Right lobe of liver (tissue), 6 donors: Measurements from ENCODE around the gene LY6G6C. TPM values are rescaled to one million over a fixed set of nuclear protein-coding genes. Genes with fewer than 3 reads are reported as not detected.

Experiments
- ATAC-seq, 4 donors: fragments of 200-7000 bp; cut with Tn5 transposase; one replicate each; pipeline ENCODE4 v1.9.1; 2020; ENCODE audit warnings: mild to moderate bottlenecking in 4 of 4, moderate library complexity in 4 of 4
- DNase-seq, 3 donors: peaks; one replicate each; pipeline ENCODE4 v3.0.0-alpha.2; 2020
- H3K27ac ChIP-seq, 3 donors: fragments of 200-600 bp; one replicate each; pipeline ENCODE4 v1.8.0; 2022
- H3K27me3 ChIP-seq, 2 donors: fragments of 200-600 bp; one replicate each; pipeline ENCODE4 v1.8.0; 2022
- H3K36me3 ChIP-seq, 4 donors: fragments of 200-600 bp; sonication (generic) in 1 of 4; one replicate each; pipeline versions ENCODE4 v1.5.1 to v1.8.0; 2017 to 2022; ENCODE audit warnings: control low read depth in 1 of 4
- H3K4me1 ChIP-seq, 4 donors: fragments of 200-600 bp; sonication (generic) in 1 of 4; one replicate each; pipeline versions ENCODE4 v1.5.1 to v1.8.0; 2017 to 2022; ENCODE audit warnings: control low read depth in 1 of 4
- H3K4me3 ChIP-seq, 3 donors: fragments of 200-600 bp; one replicate each; pipeline ENCODE4 v1.8.0; 2022
- H3K9me3 ChIP-seq, 4 donors: fragments of 200-600 bp; sonication (generic) in 1 of 4; one replicate each; pipeline versions ENCODE4 v1.5.1 to v1.8.0; 2017 to 2022; ENCODE audit warnings: control low read depth in 1 of 4
- CTCF ChIP-seq, 4 donors: fragments of 200-600 bp in 3 of 4; fragments of 450-650 bp in 1 of 4; IDR thresholded peaks; one replicate each; pipeline versions ENCODE4 v1.5.1 to v1.8.0; 2016 to 2022; ENCODE audit warnings: antibody characterized with exemption in 4 of 4, mild to moderate bottlenecking in 2 of 4
- POLR2A ChIP-seq: fragments of 450-650 bp; IDR thresholded peaks from one replicate; pipeline ENCODE4 v1.6.1; 2017; ENCODE audit warnings: antibody characterized with exemption, mild to moderate bottlenecking
- WGBS: methylation state at CpG from one replicate; pipeline ENCODE4 v1.1.6; 2018; ENCODE audit warnings: low coverage, low lambda C conversion rate; ENCODE audit not compliant: insufficient coverage; ENCODE audit errors: missing lambda C conversion rate; 5-methylcytosine and 5-hydroxymethylcytosine counted together
- intact Hi-C, 2 donors: fragments of 100-400 bp; cut with DNase I; formaldehyde crosslinking; loops; one replicate each; pipeline versions ENCODE4 v1.11.2 to v1.14.1; 2022
- total RNA-seq, 6 experiments: library from RNA; depleted of rRNA in 2 of 6; stranded (reverse); fragments of >200 nt in 2 of 6; fragmentation: NEBNext Ultra II Directional in 3 of 6; extraction: Animal tissue kit (Norgen Biotek cat#: 25700) in 3 of 6; gene quantifications; one replicate each; pipeline versions ENCODE4 v1.1.0 to v1.2.4, GENCODE V29; 2016 to 2023
- donor health status: DM: no; HTN: yes; CAD: no.
- donor health status: DM: no; HTN: no; CAD: no.
- donor health status: DM: no; HTN: no; CAD: no.
- donor health status: DM: no; HTN: yes; CAD: no.
- donor health status: DM: no; HTN: yes; CAD: no.

The LY6G6C gene
- total RNA-seq, 6 experiments from 2014 or later = not detected

DNA sequence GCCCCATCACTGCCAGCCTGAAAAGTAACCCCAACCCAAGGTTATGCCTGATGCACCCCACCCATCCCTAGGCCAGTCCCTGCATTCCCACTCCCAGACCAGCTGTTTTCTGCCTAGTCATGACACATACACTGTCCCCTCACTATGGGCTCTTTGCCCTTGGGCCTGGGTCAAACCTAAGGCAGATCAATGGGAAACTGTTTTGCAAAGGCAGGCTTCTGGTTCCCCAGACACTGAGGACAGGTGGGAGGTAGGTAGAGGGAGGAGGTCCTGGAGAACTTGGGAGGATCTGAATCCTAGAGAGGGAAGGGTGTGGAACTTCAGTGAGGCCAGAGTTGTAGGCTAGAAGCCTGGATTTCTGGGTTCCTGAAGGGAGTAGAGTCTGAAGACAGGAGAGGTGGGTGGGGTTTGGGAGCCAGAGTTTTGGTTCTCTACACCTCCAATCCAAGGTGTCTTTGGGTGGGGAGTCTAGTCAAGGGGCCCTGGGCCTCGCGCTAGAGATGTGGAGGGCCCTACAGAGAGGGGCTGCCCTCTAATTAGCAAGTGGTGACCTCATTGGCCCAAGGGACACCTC lies 12.8 kb upstream of the LY6G6C start:
- Histone ChIP-seq H3K4me1 (peaks cover 0 to 36% (median 5%) of the 10 kb centered on the region in 4 donors), H3K4me3 (peak overlapping the region; percentile 58 to 74 (median 71)), H3K36me3 (peaks cover 8 to 34% (median 15%) of the 10 kb centered on the region in 4 donors), H3K9me3 (no peaks in the 10 kb centered on the region), H3K27ac (peak overlapping the region; percentile 68 to 97 (median 74)), H3K27me3 (no peaks in the 10 kb centered on the region)
- DNase-seq (peak in 1 of 3 donors; percentile 59), ATAC-seq (no peak)
- no CpG with 5 or more reads among the region's 2 CpGs for WGBS
- intact Hi-C loops = no loop called here
- TF ChIP-seq CTCF (IDR thresholded peaks at IDR 0.05) = no peak
- no peak for TF ChIP-seq POLR2A

GRCh38 chr6:31733734-31734133 lies 12.2 kb upstream of the LY6G6C start:
- Histone ChIP-seq H3K4me3 (no peak overlapping the region), H3K36me3 (peaks cover 8 to 34% (median 15%) of the 10 kb centered on the region in 4 donors), H3K9me3 (no peaks in the 10 kb centered on the region), H3K27me3 (no peaks in the 10 kb centered on the region), H3K27ac (peak overlapping the region in 1 of 3 donors; percentile 97), H3K4me1 (peaks cover 0 to 36% (median 5%) of the 10 kb centered on the region in 4 donors)
- intact Hi-C loops = no loop called here
- no peak for ATAC-seq
- 93% methylated on average over 3 of the region's 4 CpGs for WGBS
- no peak for DNase-seq
- TF ChIP-seq CTCF (IDR thresholded peaks at IDR 0.05) = no peak
- TF ChIP-seq POLR2A = no peak

DNA sequence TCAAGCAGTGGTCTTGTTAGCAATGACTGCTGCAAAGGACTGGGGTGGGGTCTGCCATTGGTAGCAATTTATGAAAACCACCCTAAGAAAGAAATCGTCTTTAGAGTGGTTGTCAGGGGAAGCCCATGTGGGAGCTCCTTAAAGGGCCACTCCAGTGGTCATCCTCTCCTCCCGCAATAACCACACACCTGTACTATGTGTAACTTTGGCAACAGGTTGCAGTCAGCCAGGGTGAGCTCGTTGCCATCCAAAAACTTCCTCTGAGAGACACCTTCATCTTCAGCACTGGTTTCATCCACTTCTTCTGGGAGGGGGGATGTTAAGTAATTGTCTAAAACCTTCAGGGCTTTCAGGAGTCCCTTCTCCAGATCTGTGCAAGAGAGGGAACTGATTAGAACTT lies 10.5 kb upstream of the LY6G6C start:
- intact Hi-C loops = no loop called here
- TF ChIP-seq CTCF (IDR thresholded peaks at IDR 0.05) (no peak), POLR2A (no peak)
- no peaks in the 10 kb centered on the region for H3K27me3 ChIP-seq
- peaks cover 8 to 34% (median 15%) of the 10 kb centered on the region in 4 donors for H3K36me3 ChIP-seq
- DNase-seq = no peak
- no peak overlapping the region for H3K4me3 ChIP-seq
- ATAC-seq = no peak
- peak overlapping the region in 2 of 3 donors; percentile 12 to 28 for H3K27ac ChIP-seq
- H3K4me1 ChIP-seq = peaks cover 0 to 20% (median 5%) of the 10 kb centered on the region in 4 donors
- 63% methylated on average over 1 of the region's 3 CpGs for WGBS
- H3K9me3 ChIP-seq = no peaks in the 10 kb centered on the region

GRCh38 chr6:31730631-31731086 lies 9.1 kb upstream of the LY6G6C start:
- WGBS = 91% methylated on average over 9 of the region's 11 CpGs
- H3K4me3 ChIP-seq = peak overlapping the region in 1 of 3 donors; percentile 68
- H3K27ac ChIP-seq = peak overlapping the region in 2 of 3 donors; percentile 81 to 85
- peaks cover 8 to 39% (median 15%) of the 10 kb centered on the region in 4 donors for H3K36me3 ChIP-seq
- no peaks in the 10 kb centered on the region for H3K9me3 ChIP-seq
- ATAC-seq = no peak
- peaks cover 0 to 13% (median 2%) of the 10 kb centered on the region in 4 donors for H3K4me1 ChIP-seq
- peak in 1 of 3 donors; percentile 48 for DNase-seq
- TF ChIP-seq POLR2A = no peak
- no peak for TF ChIP-seq CTCF (IDR thresholded peaks at IDR 0.05)
- intact Hi-C loops = no loop called here
- H3K27me3 ChIP-seq = no peaks in the 10 kb centered on the region
